ENCODE results near the gene TMEM132D. TPM values are rescaled to one million over a fixed set of nuclear protein-coding genes. Genes with fewer than 3 reads are reported as not detected.

Gene TMEM132D
- total and polyA plus RNA-seq, 4 donors = 0.06 to 0.20 (median 0.13) TPM

- Histone ChIP-seq H3K9me3 (ENCODE audit: control insufficient read depth in 4 of 4, insufficient read depth in 3 of 4, low read length in 3 of 4) (peaks cover 0 to 21% (median 1%) of the 10 kb centered on the region in 4 donors), H3K36me3 (ENCODE audit: control insufficient read depth in 4 of 4, insufficient read depth in 4 of 4, low read length in 4 of 4) (no peaks in the 10 kb centered on the region), H3K4me3 (no peak overlapping the region), H3K9ac (ENCODE audit: insufficient read depth in 1 of 2, low read length in 2 of 2) (no peak overlapping the region), H3K27me3 (ENCODE audit: control insufficient read depth in 3 of 3, insufficient read depth in 3 of 3, low read length in 2 of 3) (no peaks in the 10 kb centered on the region), H3K4me1 (ENCODE audit: control insufficient read depth in 5 of 5, insufficient read depth in 5 of 5, low read length in 5 of 5) (no peaks in the 10 kb centered on the region), H3K27ac (ENCODE audit: low read depth in 1 of 2, low read length in 1 of 2) (no peak overlapping the region)
- WGBS, 2 donors = 88% methylated on average over 7 of the region's 7 CpGs
- ATAC-seq (ENCODE audit: insufficient read depth, low FRiP score) (no peak), DNase-seq (no peak)
- no peak for TF ChIP-seq CTCF (IDR thresholded peaks at IDR 0.05; ENCODE audit: control extremely low read depth, extremely low read depth)
Measured at GRCh38 chr12:129102233-129102632, 801.6 kb downstream of the TMEM132D start.

- Histone ChIP-seq H3K4me3 (no peak overlapping the region), H3K36me3 (ENCODE audit: control insufficient read depth in 4 of 4, insufficient read depth in 4 of 4, low read length in 4 of 4) (no peaks in the 10 kb centered on the region), H3K9me3 (ENCODE audit: control insufficient read depth in 4 of 4, insufficient read depth in 3 of 4, low read length in 3 of 4) (peaks cover 0 to 21% (median 1%) of the 10 kb centered on the region in 4 donors), H3K4me1 (ENCODE audit: control insufficient read depth in 5 of 5, insufficient read depth in 5 of 5, low read length in 5 of 5) (no peaks in the 10 kb centered on the region), H3K27ac (ENCODE audit: low read depth in 1 of 2, low read length in 1 of 2) (no peak overlapping the region), H3K27me3 (ENCODE audit: control insufficient read depth in 3 of 3, insufficient read depth in 3 of 3, low read length in 2 of 3) (no peaks in the 10 kb centered on the region), H3K9ac (ENCODE audit: insufficient read depth in 1 of 2, low read length in 2 of 2) (no peak overlapping the region)
- TF ChIP-seq CTCF (IDR thresholded peaks at IDR 0.05; ENCODE audit: control extremely low read depth, extremely low read depth) = no peak
- ATAC-seq (ENCODE audit: insufficient read depth, low FRiP score) = no peak
- 72 to 83% methylated on average over 5 of the region's 5 CpGs for WGBS, 2 donors
- DNase-seq = no peak
Measured at GRCh38 chr12:129101816-129102215, 802.0 kb downstream of the TMEM132D start.

GRCh38 chr12:129101404-129101803 lies 802.4 kb downstream of the TMEM132D start:
- no peak for TF ChIP-seq CTCF (IDR thresholded peaks at IDR 0.05; ENCODE audit: control extremely low read depth, extremely low read depth)
- Histone ChIP-seq H3K9me3 (ENCODE audit: control insufficient read depth in 4 of 4, insufficient read depth in 3 of 4, low read length in 3 of 4) (peaks cover 0 to 17% (median 0%) of the 10 kb centered on the region in 4 donors), H3K9ac (ENCODE audit: insufficient read depth in 1 of 2, low read length in 2 of 2) (no peak overlapping the region), H3K27me3 (ENCODE audit: control insufficient read depth in 3 of 3, insufficient read depth in 3 of 3, low read length in 2 of 3) (no peaks in the 10 kb centered on the region), H3K4me3 (no peak overlapping the region), H3K36me3 (ENCODE audit: control insufficient read depth in 4 of 4, insufficient read depth in 4 of 4, low read length in 4 of 4) (no peaks in the 10 kb centered on the region), H3K4me1 (ENCODE audit: control insufficient read depth in 5 of 5, insufficient read depth in 5 of 5, low read length in 5 of 5) (no peaks in the 10 kb centered on the region), H3K27ac (ENCODE audit: low read depth in 1 of 2, low read length in 1 of 2) (no peak overlapping the region)
- 74 to 77% methylated on average over 5 of the region's 5 CpGs for WGBS, 2 donors
- ATAC-seq (ENCODE audit: insufficient read depth, low FRiP score) = no peak
- no peak for DNase-seq

- no peak overlapping the region for H3K27ac ChIP-seq (ENCODE audit: low read depth in 1 of 2, low read length in 1 of 2)
- H3K4me1 ChIP-seq (ENCODE audit: control insufficient read depth in 5 of 5, insufficient read depth in 5 of 5, low read length in 5 of 5) = no peaks in the 10 kb centered on the region
- H3K27me3 ChIP-seq (ENCODE audit: control insufficient read depth in 3 of 3, insufficient read depth in 3 of 3, low read length in 2 of 3) = no peaks in the 10 kb centered on the region
- no peak for DNase-seq
- WGBS, 2 donors = 80 to 82% methylated on average over 3 of the region's 3 CpGs
- ATAC-seq (ENCODE audit: insufficient read depth, low FRiP score) = no peak
- no peak overlapping the region for H3K4me3 ChIP-seq
- TF ChIP-seq CTCF (IDR thresholded peaks at IDR 0.05; ENCODE audit: control extremely low read depth, extremely low read depth) = no peak
- peaks cover 0 to 12% (median 0%) of the 10 kb centered on the region in 4 donors for H3K9me3 ChIP-seq (ENCODE audit: control insufficient read depth in 4 of 4, insufficient read depth in 3 of 4, low read length in 3 of 4)
- no peaks in the 10 kb centered on the region for H3K36me3 ChIP-seq (ENCODE audit: control insufficient read depth in 4 of 4, insufficient read depth in 4 of 4, low read length in 4 of 4)
- no peak overlapping the region for H3K9ac ChIP-seq (ENCODE audit: insufficient read depth in 1 of 2, low read length in 2 of 2)
Measured at GRCh38 chr12:129097451-129097850, 806.4 kb downstream of the TMEM132D start.
